Neural cell (in vitro differentiated cells): Measurements from ENCODE around the gene TNS2. TPM values are rescaled to one million over a fixed set of nuclear protein-coding genes. Genes with fewer than 3 reads are reported as not detected.

Experiments
- H2AFZ ChIP-seq: fragments of 200-600, 300-800 bp; sonication (generic), shearing (Covaris generic); 2 replicates; pipeline ENCODE4 v1.6.0; 2014; ENCODE audit warnings: low read depth, mild to moderate bottlenecking, antibody characterized with exemption, low read length, moderate library complexity
- H3F3A ChIP-seq: fragments of 200-600 bp; shearing (Covaris generic); 2 replicates; pipeline ENCODE4 v1.6.1; 2016; ENCODE audit warnings: mild to moderate bottlenecking, moderate library complexity, mixed read lengths, antibody characterized with exemption, low read length; ENCODE audit not compliant: insufficient read depth, poor library complexity, severe bottlenecking
- H3K27ac ChIP-seq: fragments of 200-600, 300-800 bp; sonication (generic), shearing (Covaris generic); 2 replicates; pipeline ENCODE4 v1.5.1; 2014; ENCODE audit warnings: mild to moderate bottlenecking, low read length, moderate library complexity
- H3K27me3 ChIP-seq: fragments of 300-800, 200-600 bp; sonication (generic), shearing (Covaris generic); 2 replicates; pipeline ENCODE4 v1.6.0; 2014; ENCODE audit warnings: mild to moderate bottlenecking, low read depth, low read length, moderate library complexity; ENCODE audit not compliant: insufficient read depth
- H3K36me3 ChIP-seq: fragments of 300-800, 200-600 bp; sonication (generic), shearing (Covaris generic); 2 replicates; pipeline ENCODE4 v1.5.1; 2014; ENCODE audit warnings: mild to moderate bottlenecking, antibody characterized with exemption, low read length, moderate library complexity; ENCODE audit not compliant: insufficient read depth
- H3K4me2 ChIP-seq: fragments of 300-800, 200-600 bp; sonication (generic), shearing (Covaris generic); 2 replicates; pipeline ENCODE4 v1.6.0; 2014; ENCODE audit warnings: mild to moderate bottlenecking, low read length
- H3K4me3 ChIP-seq: fragments of 300-800, 200-600 bp; sonication (generic), shearing (Covaris generic); 2 replicates; pipeline ENCODE4 v1.5.1; 2014; ENCODE audit warnings: mild to moderate bottlenecking, low read length, moderate library complexity
- H3K79me2 ChIP-seq: fragments of 200-600 bp; shearing (Covaris generic); replicated peaks from 2 replicates; pipeline ENCODE4 v1.6.0; 2014; ENCODE audit warnings: mild to moderate bottlenecking, low read length, moderate library complexity; ENCODE audit not compliant: insufficient read depth
- H3K9ac ChIP-seq: fragments of 300-800, 200-600 bp; sonication (generic), shearing (Covaris generic); 2 replicates; pipeline ENCODE4 v1.6.1; 2016; ENCODE audit warnings: mild to moderate bottlenecking, low read length, mixed read lengths
- H3K9me2 ChIP-seq: fragments of 200-600 bp; shearing (Covaris generic); 2 replicates; pipeline ENCODE4 v1.6.1; 2016; ENCODE audit warnings: mild to moderate bottlenecking, low read length, mixed read lengths; ENCODE audit not compliant: insufficient read depth
- H3K9me3 ChIP-seq: fragments of 200-600, 300-800 bp; sonication (generic), shearing (Covaris generic); 2 replicates; pipeline ENCODE4 v1.6.1; 2016; ENCODE audit warnings: mild to moderate bottlenecking, mixed run types, low read length, moderate library complexity, mixed read lengths
- H4K20me1 ChIP-seq: fragments of 200-600 bp; shearing (Covaris generic); 2 replicates; pipeline ENCODE4 v1.6.1; 2016; ENCODE audit warnings: mild to moderate bottlenecking, mixed run types; ENCODE audit not compliant: insufficient read depth
- CTCF ChIP-seq: fragments of 450-650 bp; IDR thresholded peaks from 2 replicates; pipeline ENCODE4 v1.5.1; 2014; ENCODE audit warnings: antibody characterized with exemption, mild to moderate bottlenecking, moderate library complexity; ENCODE audit not compliant: poor library complexity, severe bottlenecking
- EP300 ChIP-seq: fragments of 450-650 bp; conservative IDR thresholded peaks from 2 replicates; pipeline ENCODE4 v1.6.1; 2014; ENCODE audit warnings: antibody characterized with exemption, mild to moderate bottlenecking, moderate library complexity; ENCODE audit not compliant: poor library complexity, severe bottlenecking
- MXI1 ChIP-seq: fragments of 450-650 bp; conservative IDR thresholded peaks from 2 replicates; pipeline ENCODE4 v1.6.1; 2014; ENCODE audit warnings: antibody characterized with exemption, mild to moderate bottlenecking; ENCODE audit not compliant: poor library complexity, severe bottlenecking
- POLR2AphosphoS5 ChIP-seq: IDR thresholded peaks from 2 replicates; pipeline ENCODE4 v1.6.1; 2012
- REST ChIP-seq: IDR thresholded peaks from 2 replicates; pipeline ENCODE4 v1.6.1; 2012; ENCODE audit warnings: borderline replicate concordance
- TAF1 ChIP-seq: IDR thresholded peaks from 2 replicates; pipeline ENCODE4 v1.6.1; 2012; ENCODE audit warnings: low read depth
- polyA plus RNA-seq: library from polyadenylated mRNA; depleted of rRNA; stranded (reverse); fragments of >200 nt; gene quantifications from 2 replicates; pipeline ENCODE4 v1.2.3, GENCODE V29; 2014

TNS2 gene
- polyA plus RNA-seq, 1 donor from 2014 or later: 4.2 TPM

- no peaks in the 10 kb centered on the region for H3K79me2 ChIP-seq
- no peaks in the 10 kb centered on the region for H3K9me3 ChIP-seq
- H3K9ac ChIP-seq: peak overlapping the region; percentile 66
- no peaks in the 10 kb centered on the region for H3K36me3 ChIP-seq
- no peaks in the 10 kb centered on the region for H3K27me3 ChIP-seq
- no peaks in the 10 kb centered on the region for H3F3A ChIP-seq
- no peaks in the 10 kb centered on the region for H3K9me2 ChIP-seq
- peak overlapping the region; percentile 74 for H3K4me3 ChIP-seq
- TF ChIP-seq MXI1: no peak
- peak; percentile 60 for TF ChIP-seq CTCF
- peak overlapping the region; percentile 63 for H3K4me2 ChIP-seq
- no peaks in the 10 kb centered on the region for H4K20me1 ChIP-seq
- no peak overlapping the region for H2AFZ ChIP-seq
- H3K27ac ChIP-seq: peak overlapping the region; percentile 53
These were observed 3.6 kb downstream of the TNS2 start for GRCh38 chr12:53053218-53054111.

- peak; percentile 48 for TF ChIP-seq REST
- no peak for TF ChIP-seq EP300
- TF ChIP-seq POLR2AphosphoS5: peak; percentile 77
- no peak for TF ChIP-seq TAF1
- TF ChIP-seq MXI1: peak; percentile 98
- Histone ChIP-seq H4K20me1 (no peaks in the 10 kb centered on the region), H3K79me2 (no peaks in the 10 kb centered on the region), H3K4me3 (peak overlapping the region; percentile 74), H2AFZ (peak overlapping the region; percentile 73), H3F3A (no peaks in the 10 kb centered on the region), H3K27ac (peak overlapping the region; percentile 53), H3K4me2 (peak overlapping the region; percentile 63), H3K36me3 (no peaks in the 10 kb centered on the region), H3K9ac (peak overlapping the region; percentile 66), H3K9me2 (no peaks in the 10 kb centered on the region), H3K9me3 (no peaks in the 10 kb centered on the region), H3K27me3 (no peaks in the 10 kb centered on the region)
These were observed 4.4 kb downstream of the TNS2 start for GRCh38 chr12:53054112-53054878.
